GM18507 (cell line): ENCODE data around the gene CEMIP.

Source experiments
- DNase-seq: peaks from one replicate; pipeline ENCODE4 v3.0.0; 2011; ENCODE audit warnings: low read depth; ENCODE audit not compliant: insufficient read length; ENCODE audit errors: extremely low spot score
- FAIRE-seq: peaks from 2 replicates; lab custom pipeline; 2011; peaks lifted over from hg19 to GRCh38; lab: Jason Lieb, UNC

The CEMIP gene

DNA sequence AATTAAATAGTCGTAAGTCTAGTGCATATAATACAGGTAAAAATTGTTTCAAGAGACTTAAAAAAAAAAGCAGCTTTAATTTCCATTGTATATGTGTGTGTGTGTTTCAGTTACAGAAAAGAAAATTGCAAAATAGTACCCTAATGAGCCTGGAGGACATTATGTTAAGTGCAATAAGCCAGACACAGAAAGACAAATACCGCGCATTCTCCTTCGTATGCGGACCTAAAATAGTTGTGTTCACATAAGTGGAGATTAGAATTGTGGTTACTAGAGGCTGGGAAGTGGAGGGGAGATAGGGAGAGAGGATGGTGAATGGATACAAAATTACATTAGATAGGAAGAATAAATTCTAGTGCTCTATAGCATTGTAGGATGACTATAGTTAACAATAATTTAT, 206.8 kb downstream of the CEMIP start:
- no peak for DNase-seq
- no peak for FAIRE-seq

DNA sequence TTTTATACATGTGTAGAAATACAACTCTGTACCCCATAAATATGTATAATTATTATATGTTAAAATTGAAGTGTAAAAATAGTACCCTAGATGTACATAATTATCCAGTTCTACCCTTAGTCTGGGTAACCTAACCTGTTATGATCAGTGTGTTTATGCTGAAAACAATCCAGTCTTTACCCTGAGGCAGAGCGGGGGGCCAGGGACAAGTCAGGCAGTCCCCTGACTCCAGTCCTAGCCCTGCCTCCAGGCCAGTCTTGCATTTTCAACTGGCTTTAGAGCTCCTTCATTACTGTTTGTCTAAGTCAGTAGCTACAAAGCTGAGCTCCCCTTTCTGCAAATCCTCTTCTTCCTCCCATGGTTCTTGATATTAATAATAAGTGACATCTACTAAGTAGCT, 207.3 kb downstream of the CEMIP start:
- FAIRE-seq (no peak), DNase-seq (no peak)

- FAIRE-seq (no peak), DNase-seq (no peak)
Observed at GRCh38 chr15:80988148-80988796, 209.1 kb downstream of the CEMIP start.

DNA sequence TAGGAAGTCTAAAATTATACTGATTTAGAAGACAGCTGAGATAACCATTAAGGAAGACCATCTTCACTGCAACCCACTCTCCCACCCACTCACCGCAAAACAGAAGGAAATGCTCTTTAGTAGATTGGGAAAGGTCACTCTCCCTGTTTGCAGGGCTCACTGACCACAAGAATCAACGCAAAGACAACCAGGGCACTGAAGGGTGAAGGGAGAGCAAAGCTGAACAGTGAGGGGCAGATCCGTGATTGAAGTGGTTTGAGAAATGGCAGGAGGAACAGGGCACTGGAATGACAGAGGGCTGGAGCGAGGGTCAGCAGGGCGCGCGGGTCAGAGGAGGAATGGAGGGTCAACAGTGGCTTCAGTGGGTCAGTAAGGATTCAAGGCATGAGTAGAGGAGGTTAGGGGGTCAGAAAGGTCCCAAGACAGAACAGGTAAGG, 209.9 kb downstream of the CEMIP start:
- DNase-seq, result no peak

DNA sequence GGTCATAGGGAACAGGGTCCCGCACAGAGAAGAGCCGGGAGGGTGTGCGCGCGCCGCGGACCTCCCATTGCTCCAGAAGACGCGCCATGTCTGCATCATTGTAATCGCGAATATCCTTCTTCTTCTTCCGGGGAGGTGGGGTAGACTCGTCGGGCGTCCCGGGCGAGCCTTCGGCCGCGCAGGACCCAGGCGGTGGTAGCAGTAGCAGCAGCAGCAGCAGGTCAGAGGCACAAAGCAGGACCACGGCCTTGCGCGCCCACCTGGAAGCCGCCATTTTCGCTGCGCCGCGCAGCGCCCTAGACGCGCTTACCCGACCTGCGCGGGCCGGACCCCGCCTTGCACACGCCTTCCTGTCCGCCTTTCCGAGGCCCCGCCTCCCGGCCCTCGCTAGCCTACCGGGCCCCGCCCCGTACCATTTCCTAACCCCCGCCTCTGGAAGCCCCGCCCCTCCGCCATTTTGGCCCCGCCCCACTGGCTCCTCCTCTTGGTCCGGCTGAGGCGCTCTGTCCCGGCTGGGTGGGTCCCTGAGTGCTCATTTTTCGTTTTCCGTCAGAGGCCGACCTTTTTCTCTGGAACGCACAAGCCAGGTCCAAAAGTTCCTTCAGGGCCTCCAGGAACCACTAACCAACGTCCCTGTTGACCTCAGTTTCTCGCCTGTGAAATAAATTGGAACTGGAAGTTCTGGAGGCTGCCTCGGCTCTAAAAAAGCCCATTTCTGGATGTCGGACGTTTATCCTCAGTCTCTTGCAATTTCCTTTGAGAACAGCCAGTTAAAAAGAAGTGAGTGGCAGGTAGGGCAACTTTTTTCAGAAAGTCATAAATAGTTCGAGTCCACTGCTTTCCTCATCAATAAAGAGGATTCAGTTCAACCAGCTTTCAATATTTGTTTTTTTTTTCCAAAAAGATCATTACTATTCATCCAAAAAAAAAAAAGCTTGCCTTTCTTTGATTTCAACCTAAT, 210.6 kb downstream of the CEMIP start, which contains the start of gene MESD:
MESD (minus strand) TSS at position 302 of the 961 bp plus-strand sequence; CDS start at position 274, 28 bp downstream.
- FAIRE-seq, result peak; percentile 93
- peak; percentile 97 for DNase-seq

More for the DNA sequence above, 209.9 kb downstream of the CEMIP start:
- no peak for FAIRE-seq

GRCh38 chr15:80990955-80991354, 211.8 kb downstream of the CEMIP start:
- no peak for FAIRE-seq
- DNase-seq, result no peak

GRCh38 chr15:80991421-80991820, 212.3 kb downstream of the CEMIP start:
- FAIRE-seq, result no peak
- DNase-seq, result no peak

- no peak for FAIRE-seq
- no peak for DNase-seq
Observed at GRCh38 chr15:80992006-80992405, 212.8 kb downstream of the CEMIP start.

GRCh38 chr15:80992441-80992840, 213.3 kb downstream of the CEMIP start:
- no peak for DNase-seq
- FAIRE-seq, result no peak

- FAIRE-seq (peak; percentile 26), DNase-seq (no peak)
Observed at GRCh38 chr15:80996247-80996646, 217.1 kb downstream of the CEMIP start.

DNA sequence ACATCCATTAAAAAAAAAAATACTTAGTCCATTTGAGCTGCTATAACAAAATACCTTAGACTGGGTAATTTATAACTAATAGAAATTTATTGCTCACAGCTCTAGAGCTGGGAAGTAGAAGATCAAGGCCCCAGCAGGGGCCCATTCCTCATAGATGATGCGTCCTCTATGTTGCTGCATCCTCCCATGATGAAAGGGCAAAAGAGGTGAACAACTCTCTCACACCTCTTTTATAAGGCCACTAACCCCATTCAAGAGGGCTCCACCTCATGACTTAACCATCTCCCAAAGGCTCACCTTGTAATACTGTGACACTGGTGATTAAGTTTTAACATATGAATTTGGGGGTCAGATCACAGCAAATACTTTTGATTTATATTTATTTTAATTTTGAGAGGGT, 218.5 kb downstream of the CEMIP start:
- DNase-seq (no peak), FAIRE-seq (no peak)

DNA sequence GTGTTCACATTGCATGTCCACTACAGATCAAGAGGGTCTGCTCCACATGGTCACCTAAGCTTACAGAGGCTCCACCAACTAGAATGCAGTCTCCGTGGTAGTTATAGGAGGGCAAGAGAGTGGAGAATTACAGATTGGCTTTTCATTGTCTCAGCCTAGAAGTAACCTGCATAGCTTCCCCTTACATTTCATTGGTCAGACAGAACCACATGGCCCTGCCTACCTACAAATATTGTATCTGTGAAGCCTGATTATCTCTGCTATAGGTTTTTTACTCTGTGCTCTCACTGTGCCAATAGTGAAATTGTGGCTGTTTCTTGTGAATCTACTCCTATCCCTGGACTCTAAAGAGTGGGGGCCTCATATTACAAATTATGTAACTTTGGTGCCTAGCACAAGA, 219.1 kb downstream of the CEMIP start:
- DNase-seq, result no peak
- no peak for FAIRE-seq

- no peak for DNase-seq
Observed at GRCh38 chr15:80999623-81000036, 220.5 kb downstream of the CEMIP start.

GRCh38 chr15:81000144-81000623, 221.0 kb downstream of the CEMIP start:
- DNase-seq, result no peak
- FAIRE-seq, result no peak

More at GRCh38 chr15:80999623-81000036, 220.5 kb downstream of the CEMIP start:
- peak; percentile 90 for FAIRE-seq

DNA sequence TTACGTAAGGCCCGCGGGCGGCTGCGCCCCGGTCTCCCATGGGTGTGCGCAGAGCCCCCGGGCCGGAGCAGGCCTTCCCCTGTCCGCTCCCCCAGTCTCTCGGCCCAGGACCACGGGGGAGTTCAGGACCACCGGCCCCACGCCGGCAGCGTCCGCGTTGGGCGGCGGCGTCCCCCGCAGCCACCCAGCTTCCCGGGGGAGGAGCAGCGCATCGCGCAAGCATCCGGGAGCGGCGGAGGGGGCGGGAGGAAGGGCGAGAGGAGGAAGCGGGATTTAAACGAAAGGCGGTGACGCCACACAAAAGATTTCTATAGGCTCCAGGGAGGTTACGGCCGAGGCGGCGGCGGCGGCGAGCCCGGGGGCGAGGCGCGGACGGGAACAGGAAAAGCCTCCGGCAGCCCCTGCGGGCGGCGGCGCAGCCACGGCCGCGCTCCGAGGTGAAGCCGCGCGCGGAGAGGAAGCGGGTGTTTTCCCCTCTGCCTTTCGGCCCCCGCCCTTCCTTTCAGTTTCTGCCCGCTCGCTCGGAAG, 221.5 kb downstream of the CEMIP start, which contains the start of gene TLNRD1:
TLNRD1 (plus strand) TSS at position 300 of the 528 bp plus-strand sequence. CDS start 1,349 bp downstream, outside the sequence.
- DNase-seq (peak; percentile 71), FAIRE-seq (peak; percentile 82)
